Activated T-cell treated with anti-CD3 and anti-CD28 coated beads, Interleukin-2, amount 50 U/mL, for 72 hours (primary cell): ENCODE results near the gene HILPDA. TPM values are rescaled to one million over a fixed set of nuclear protein-coding genes. Genes with fewer than 3 reads are reported as not detected.

Source experiments
- ATAC-seq, 2 donors: fragments of 150-1000 bp; cut with Tn5 transposase; replicated peaks in 1 of 2; 2 replicates each; pipeline ENCODE4 v1.10.0; 2021; ENCODE audit warnings: moderate library complexity in 2 of 2, mild to moderate bottlenecking in 1 of 2
- DNase-seq, 2 donors: peaks; one replicate each; pipeline ENCODE4 v3.0.0; 2021 to 2022; ENCODE audit warnings: mixed read lengths in 1 of 2
- H3K27ac Mint-ChIP-seq: one replicate; pipeline ENCODE4 v1.8.0; 2022; ENCODE audit warnings: mild to moderate bottlenecking, moderate library complexity, mixed read lengths
- H3K27me3 Mint-ChIP-seq: one replicate; pipeline ENCODE4 v1.8.0; 2022; ENCODE audit warnings: low read depth, mixed read lengths
- H3K36me3 Mint-ChIP-seq, 2 donors: one replicate each; pipeline ENCODE4 v1.8.0; 2022; ENCODE audit warnings: mixed read lengths in 2 of 2, mild to moderate bottlenecking in 1 of 2; ENCODE audit not compliant: insufficient read depth in 2 of 2
- H3K4me1 Mint-ChIP-seq: one replicate; pipeline ENCODE4 v1.8.0; 2022; ENCODE audit warnings: low read depth, mixed read lengths
- H3K4me3 Mint-ChIP-seq, 2 donors: one replicate each; pipeline ENCODE4 v1.8.0; 2022; ENCODE audit warnings: mild to moderate bottlenecking in 2 of 2, mixed read lengths in 2 of 2, moderate library complexity in 2 of 2
- H3K9me3 Mint-ChIP-seq, 2 donors: one replicate each; pipeline ENCODE4 v1.8.0; 2022; ENCODE audit warnings: mixed read lengths in 2 of 2
- total RNA-seq, 2 donors: library from RNA; stranded (reverse); gene quantifications; one replicate each; pipeline ENCODE4 v1.2.3, GENCODE V29; 2022

The HILPDA gene
- total RNA-seq, 2 donors from 2014 or later, result 42.7 to 59.9 TPM

DNA sequence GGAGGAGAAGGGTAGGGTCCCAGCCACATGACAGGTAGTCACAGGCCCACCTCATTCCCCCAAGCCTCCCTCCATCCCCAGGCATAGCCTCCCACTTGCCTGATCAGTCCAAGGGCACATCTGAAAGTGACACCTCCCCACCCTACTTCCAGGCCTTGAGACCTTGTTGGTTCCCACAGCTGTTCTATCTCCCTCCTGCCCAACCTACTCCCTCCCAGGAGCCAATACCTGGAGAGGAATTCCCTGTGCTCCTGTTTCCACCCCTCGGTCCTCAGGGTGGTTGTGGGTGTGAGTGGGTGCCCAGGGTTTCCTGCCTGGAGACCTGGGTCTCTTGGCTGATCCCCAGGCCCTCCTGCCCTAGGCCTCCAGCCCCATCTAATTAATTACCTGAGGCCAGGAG, 34.3 kb upstream of the HILPDA start:
- ATAC-seq, result no peak
- H3K27ac Mint-ChIP-seq, result no peak overlapping the region
- peaks cover 5% of the 10 kb centered on the region for H3K27me3 Mint-ChIP-seq
- no peak for DNase-seq
- H3K4me3 Mint-ChIP-seq, result no peak overlapping the region
- H3K9me3 Mint-ChIP-seq, result no peaks in the 10 kb centered on the region
- H3K4me1 Mint-ChIP-seq, result peaks cover 4% of the 10 kb centered on the region
- H3K36me3 Mint-ChIP-seq, result no peaks in the 10 kb centered on the region

DNA sequence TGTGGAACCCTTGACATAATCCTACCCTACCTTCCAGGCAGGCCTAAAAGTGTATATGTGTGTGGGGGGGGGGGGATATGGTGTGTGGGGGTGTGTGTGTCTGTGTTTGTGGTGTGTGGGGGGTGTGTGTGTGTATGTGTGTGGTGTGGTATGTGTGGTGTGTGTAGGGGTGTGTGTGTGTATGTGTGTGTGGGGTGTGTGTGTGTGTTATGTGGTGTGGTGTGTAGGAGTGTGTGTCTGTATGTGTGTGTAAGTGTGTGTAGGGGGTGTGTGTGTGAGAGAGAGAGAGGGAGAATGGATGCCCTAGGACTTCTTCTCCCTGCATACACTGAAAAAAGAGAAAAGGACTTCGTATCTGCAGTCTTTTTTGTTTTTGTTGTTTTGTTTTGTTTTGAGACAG, 33.6 kb upstream of the HILPDA start:
- DNase-seq, result no peak
- Mint-ChIP-seq H3K4me1 (peaks cover 5% of the 10 kb centered on the region), H3K4me3 (no peak overlapping the region), H3K27ac (no peak overlapping the region), H3K36me3 (no peaks in the 10 kb centered on the region), H3K27me3 (peaks cover 5% of the 10 kb centered on the region), H3K9me3 (no peaks in the 10 kb centered on the region)
- ATAC-seq, result no peak

DNA sequence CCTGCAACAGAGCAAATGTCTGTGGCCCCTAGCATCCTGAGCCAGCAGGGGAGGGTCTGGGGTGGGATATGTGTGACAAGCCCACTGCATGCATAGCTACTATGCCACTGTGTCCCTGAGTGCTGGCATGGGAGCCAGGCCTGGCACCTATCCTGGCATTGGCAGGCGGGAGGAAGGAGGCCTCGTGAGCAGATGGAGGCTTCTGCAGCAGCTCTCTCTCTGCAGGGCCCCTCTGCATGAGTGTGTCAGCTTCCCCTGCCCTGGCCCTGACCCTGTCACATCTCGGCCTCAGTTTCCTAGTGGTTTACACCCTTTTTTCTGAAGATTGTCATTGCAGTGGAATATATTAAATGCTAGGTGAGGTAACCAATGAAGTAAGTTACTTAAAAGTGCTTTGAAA, 32.8 kb upstream of the HILPDA start:
- ATAC-seq, result peak in 1 of 2 donors; percentile 54
- peaks cover 10% of the 10 kb centered on the region for H3K4me1 Mint-ChIP-seq
- no peak overlapping the region for H3K4me3 Mint-ChIP-seq
- H3K9me3 Mint-ChIP-seq, result no peaks in the 10 kb centered on the region
- H3K36me3 Mint-ChIP-seq, result no peaks in the 10 kb centered on the region
- peaks cover 5% of the 10 kb centered on the region for H3K27me3 Mint-ChIP-seq
- H3K27ac Mint-ChIP-seq, result no peak overlapping the region
- no peak for DNase-seq

DNA sequence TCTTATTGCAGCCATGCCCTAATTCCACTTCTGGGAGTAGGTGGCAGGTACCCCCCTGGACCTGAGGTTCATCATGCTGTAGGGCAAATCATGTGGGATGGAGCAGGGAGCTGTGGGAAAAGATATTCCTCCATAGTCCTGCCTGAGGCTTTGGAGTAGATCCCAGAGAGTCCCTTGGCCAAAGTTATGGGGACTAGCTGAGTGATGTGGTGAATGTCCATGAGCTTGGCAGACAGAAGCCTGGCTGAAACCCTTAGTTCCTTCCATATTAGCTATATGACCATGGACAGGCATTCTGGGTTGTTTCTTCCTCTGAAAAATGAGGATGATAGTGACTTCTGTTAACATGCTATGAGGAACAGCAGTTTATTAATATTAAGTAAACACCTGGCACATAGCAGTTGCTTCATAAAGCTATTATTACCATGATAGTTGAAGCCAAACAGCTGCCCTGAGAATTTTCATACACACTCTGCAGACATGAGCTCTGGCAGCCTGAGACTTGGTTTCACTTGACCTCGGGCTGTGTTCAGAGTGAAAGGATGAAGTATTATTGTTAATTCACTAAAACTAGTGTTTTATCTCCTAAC, 30.9 kb upstream of the HILPDA start:
- H3K27me3 Mint-ChIP-seq, result peaks cover 15% of the 10 kb centered on the region
- peaks cover 14% of the 10 kb centered on the region for H3K4me1 Mint-ChIP-seq
- DNase-seq (no peak), ATAC-seq (no peak)
- H3K4me3 Mint-ChIP-seq, result no peak overlapping the region
- no peaks in the 10 kb centered on the region for H3K36me3 Mint-ChIP-seq
- no peak overlapping the region for H3K27ac Mint-ChIP-seq
- H3K9me3 Mint-ChIP-seq, result no peaks in the 10 kb centered on the region

DNA sequence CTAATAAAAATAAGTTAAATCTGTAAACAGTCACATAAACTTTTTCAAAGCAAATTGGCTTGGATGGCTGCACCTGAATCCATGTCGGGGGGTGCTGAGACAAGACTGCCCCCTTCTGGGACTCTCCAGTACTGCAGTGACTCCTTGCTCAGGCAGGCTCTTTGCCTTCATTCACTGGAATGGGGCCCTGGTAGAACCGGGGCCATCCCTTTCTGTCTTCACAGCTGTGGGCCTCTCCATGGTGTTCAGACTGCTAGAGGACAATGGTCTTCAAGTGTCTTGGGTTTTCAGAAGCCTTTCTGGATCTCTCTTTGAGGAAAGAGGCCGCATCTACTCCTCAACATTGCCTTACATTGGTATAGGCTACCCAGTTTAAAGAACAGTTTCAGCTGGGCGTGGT, 29.8 kb upstream of the HILPDA start:
- ATAC-seq (peak; percentile 81 to 83), DNase-seq (peak; percentile 82 to 86)
- peaks cover 16% of the 10 kb centered on the region for H3K27me3 Mint-ChIP-seq
- H3K36me3 Mint-ChIP-seq, result no peaks in the 10 kb centered on the region
- H3K4me1 Mint-ChIP-seq, result peaks cover 14% of the 10 kb centered on the region
- no peak overlapping the region for H3K27ac Mint-ChIP-seq
- H3K4me3 Mint-ChIP-seq, result no peak overlapping the region
- H3K9me3 Mint-ChIP-seq, result no peaks in the 10 kb centered on the region

- no peak overlapping the region for H3K27ac Mint-ChIP-seq
- peak; percentile 51 to 59 for ATAC-seq
- no peak for DNase-seq
- H3K4me1 Mint-ChIP-seq, result peaks cover 14% of the 10 kb centered on the region
- no peaks in the 10 kb centered on the region for H3K9me3 Mint-ChIP-seq
- no peak overlapping the region for H3K4me3 Mint-ChIP-seq
- peaks cover 16% of the 10 kb centered on the region for H3K27me3 Mint-ChIP-seq
- H3K36me3 Mint-ChIP-seq, result no peaks in the 10 kb centered on the region
Observed at GRCh38 chr7:128427289-128427891, 28.3 kb upstream of the HILPDA start.

- DNase-seq, result no peak
- ATAC-seq, result no peak
- no peaks in the 10 kb centered on the region for H3K36me3 Mint-ChIP-seq
- H3K27ac Mint-ChIP-seq, result no peak overlapping the region
- H3K4me1 Mint-ChIP-seq, result peaks cover 14% of the 10 kb centered on the region
- no peak overlapping the region for H3K4me3 Mint-ChIP-seq
- H3K27me3 Mint-ChIP-seq, result peaks cover 21% of the 10 kb centered on the region
- H3K9me3 Mint-ChIP-seq, result no peaks in the 10 kb centered on the region
Observed at GRCh38 chr7:128430207-128430606, 25.5 kb upstream of the HILPDA start.

GRCh38 chr7:128431221-128431620, 24.5 kb upstream of the HILPDA start:
- Mint-ChIP-seq H3K4me3 (no peak overlapping the region), H3K4me1 (peaks cover 9% of the 10 kb centered on the region), H3K36me3 (no peaks in the 10 kb centered on the region), H3K9me3 (no peaks in the 10 kb centered on the region), H3K27me3 (peaks cover 21% of the 10 kb centered on the region), H3K27ac (no peak overlapping the region)
- no peak for DNase-seq
- no peak for ATAC-seq

DNA sequence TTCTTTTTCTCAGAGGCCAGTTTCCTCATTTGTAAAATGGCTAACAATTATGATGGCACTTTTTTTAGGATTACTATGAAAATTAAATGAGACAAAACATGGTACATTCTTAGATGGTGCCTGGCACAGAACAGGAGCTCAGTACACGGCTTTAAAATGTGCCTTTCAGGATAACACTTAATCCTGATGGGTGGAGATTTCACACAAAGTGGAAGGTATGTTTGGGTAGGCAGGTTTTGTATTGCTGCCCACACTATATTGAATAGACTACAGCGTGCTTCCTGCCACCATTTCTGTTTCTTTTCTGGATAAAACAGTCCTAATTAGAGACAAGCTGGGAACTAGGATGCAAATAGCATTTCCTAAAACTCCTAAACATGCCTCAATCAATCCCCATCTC, 23.9 kb upstream of the HILPDA start:
- Mint-ChIP-seq H3K36me3 (no peaks in the 10 kb centered on the region), H3K4me1 (peaks cover 9% of the 10 kb centered on the region), H3K27ac (no peak overlapping the region), H3K4me3 (no peak overlapping the region), H3K27me3 (peaks cover 21% of the 10 kb centered on the region), H3K9me3 (no peaks in the 10 kb centered on the region)
- ATAC-seq (no peak), DNase-seq (no peak)

GRCh38 chr7:128434413-128435326, 21.0 kb upstream of the HILPDA start:
- ATAC-seq (no peak), DNase-seq (no peak)
- Mint-ChIP-seq H3K9me3 (no peaks in the 10 kb centered on the region), H3K4me3 (no peak overlapping the region), H3K36me3 (no peaks in the 10 kb centered on the region), H3K4me1 (no peaks in the 10 kb centered on the region), H3K27ac (no peak overlapping the region), H3K27me3 (peaks cover 8% of the 10 kb centered on the region)

- Mint-ChIP-seq H3K36me3 (no peaks in the 10 kb centered on the region), H3K27me3 (peaks cover 6% of the 10 kb centered on the region), H3K4me1 (no peaks in the 10 kb centered on the region), H3K27ac (no peak overlapping the region), H3K4me3 (no peak overlapping the region), H3K9me3 (no peaks in the 10 kb centered on the region)
- DNase-seq (no peak), ATAC-seq (no peak)
Observed at GRCh38 chr7:128435327-128435686, 20.4 kb upstream of the HILPDA start.

DNA sequence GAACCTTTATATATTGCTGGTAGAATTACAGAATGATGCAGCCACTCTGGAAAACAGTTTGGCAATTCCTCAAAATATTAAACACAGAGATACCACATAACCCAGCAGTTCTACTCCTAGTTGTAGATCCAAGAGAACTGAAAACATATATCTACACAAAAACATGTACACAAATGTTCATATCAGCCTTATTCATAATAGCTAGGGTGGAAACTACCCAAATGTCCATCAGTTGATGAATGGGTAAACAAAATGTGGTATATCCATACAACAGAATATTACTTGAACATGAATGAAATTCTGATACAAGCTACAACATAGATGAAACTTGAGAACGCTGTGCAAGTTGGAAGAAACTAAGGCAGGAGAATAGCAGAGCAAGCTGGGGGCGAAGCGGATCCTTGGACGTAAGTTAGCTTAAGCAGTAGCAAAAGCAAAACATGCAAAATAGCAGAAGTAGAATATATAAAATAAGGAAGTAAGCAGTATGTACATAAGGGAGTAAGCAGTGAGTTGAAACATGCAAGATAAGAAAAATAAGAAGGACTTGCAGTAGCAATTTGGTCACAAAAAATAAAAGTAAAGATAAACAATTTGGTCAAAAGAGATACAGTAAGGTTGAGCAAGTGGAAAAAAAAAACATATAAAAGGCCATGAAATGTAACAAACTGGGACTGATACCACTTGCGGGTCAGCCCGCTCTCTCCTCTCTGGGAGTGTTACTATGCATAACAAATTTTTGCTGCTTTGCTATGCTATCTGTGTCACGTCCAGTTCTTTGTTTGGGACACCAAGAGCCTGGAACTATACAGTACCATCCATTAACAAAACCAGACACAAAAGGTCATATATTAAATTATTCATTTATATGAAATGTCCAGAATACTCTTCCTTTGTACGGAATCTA, 18.0 kb upstream of the HILPDA start:
- Mint-ChIP-seq H3K27me3 (peaks cover 6% of the 10 kb centered on the region), H3K9me3 (no peaks in the 10 kb centered on the region), H3K4me1 (no peaks in the 10 kb centered on the region), H3K36me3 (no peaks in the 10 kb centered on the region), H3K27ac (no peak overlapping the region), H3K4me3 (no peak overlapping the region)
- DNase-seq (no peak), ATAC-seq (no peak)

GRCh38 chr7:128442356-128442755, 13.3 kb upstream of the HILPDA start:
- DNase-seq (no peak), ATAC-seq (no peak)
- Mint-ChIP-seq H3K4me1 (peaks cover 14% of the 10 kb centered on the region), H3K36me3 (no peaks in the 10 kb centered on the region), H3K27me3 (peaks cover 5% of the 10 kb centered on the region), H3K9me3 (no peaks in the 10 kb centered on the region), H3K4me3 (no peak overlapping the region), H3K27ac (no peak overlapping the region)
